Thoracic aorta (tissue), 2 donors: Measurements from ENCODE around the gene DENND6B. TPM values are rescaled to one million over a fixed set of nuclear protein-coding genes. Genes with fewer than 3 reads are reported as not detected.

ENCODE experiments used
- ATAC-seq: fragments of 150-250 bp; one replicate; pipeline ENCODE4 v1.8.0; 2017; ENCODE audit warnings: low read depth; ENCODE audit not compliant: insufficient number of reproducible peaks, low FRiP score
- DNase-seq: peaks from one replicate; pipeline ENCODE4 v3.0.0-alpha.2; 2020; ENCODE audit warnings: low spot score
- H3K27ac ChIP-seq, 2 donors: fragments of 200-600 bp; sonication (generic); 1 replicate in 1 of 2; 2 replicates in 1 of 2; pipeline ENCODE4 v1.5.1; 2016; ENCODE audit warnings: mild to moderate bottlenecking in 2 of 2, moderate library complexity in 2 of 2
- H3K27me3 ChIP-seq: fragments of 200-600 bp; sonication (generic); replicated peaks from 2 replicates; pipeline ENCODE4 v1.6.0; 2016; ENCODE audit warnings: mild to moderate bottlenecking; ENCODE audit not compliant: insufficient read depth
- H3K36me3 ChIP-seq: fragments of 200-600 bp; sonication (generic); one replicate; pipeline ENCODE4 v1.5.1; 2016
- H3K4me1 ChIP-seq, 2 donors: fragments of 200-600 bp; sonication (generic); 1 replicate in 1 of 2; 2 replicates in 1 of 2; pipeline versions ENCODE4 v1.5.1 to v1.6.0; 2016; ENCODE audit warnings: low read depth in 2 of 2, mild to moderate bottlenecking in 1 of 2; ENCODE audit not compliant: control insufficient read depth in 1 of 2
- H3K4me3 ChIP-seq: fragments of 200-600 bp; sonication (generic); 2 replicates; pipeline ENCODE4 v1.5.1; 2016; ENCODE audit warnings: mild to moderate bottlenecking
- H3K9me3 ChIP-seq: fragments of 200-600 bp; sonication (generic); 2 replicates; pipeline ENCODE4 v1.5.1; 2016
- CTCF ChIP-seq: fragments of 200-600 bp; sonication (generic); IDR thresholded peaks from one replicate; pipeline ENCODE4 v1.5.1; 2019; ENCODE audit warnings: antibody characterized with exemption
- total RNA-seq, 2 donors: library from RNA; depleted of rRNA; stranded (reverse); fragments of >200 nt; gene quantifications; one replicate each; pipeline versions ENCODE4 v1.1.0 to v1.2.3, GENCODE V29; 2016

DENND6B gene
- total RNA-seq, 2 donors from 2014 or later = 4.2 to 6.0 TPM

- ATAC-seq (no peak), DNase-seq (no peak)
- H3K27me3 ChIP-seq = no peaks in the 10 kb centered on the region
- no peak overlapping the region for H3K27ac ChIP-seq
- H3K9me3 ChIP-seq = no peaks in the 10 kb centered on the region
- no peak overlapping the region for H3K4me3 ChIP-seq
- H3K36me3 ChIP-seq = peaks cover 56% of the 10 kb centered on the region
- TF ChIP-seq CTCF = no peak
- H3K4me1 ChIP-seq = peaks cover 19 to 22% of the 10 kb centered on the region in 2 donors
Observed at GRCh38 chr22:50289151-50289941, 37.5 kb downstream of the DENND6B start.

- H3K4me1 ChIP-seq = peaks cover 5 to 6% of the 10 kb centered on the region in 2 donors
- H3K36me3 ChIP-seq = peaks cover 70% of the 10 kb centered on the region
- no peak overlapping the region for H3K27ac ChIP-seq
Observed at GRCh38 chr22:50287731-50288130, 39.1 kb downstream of the DENND6B start.

DNA sequence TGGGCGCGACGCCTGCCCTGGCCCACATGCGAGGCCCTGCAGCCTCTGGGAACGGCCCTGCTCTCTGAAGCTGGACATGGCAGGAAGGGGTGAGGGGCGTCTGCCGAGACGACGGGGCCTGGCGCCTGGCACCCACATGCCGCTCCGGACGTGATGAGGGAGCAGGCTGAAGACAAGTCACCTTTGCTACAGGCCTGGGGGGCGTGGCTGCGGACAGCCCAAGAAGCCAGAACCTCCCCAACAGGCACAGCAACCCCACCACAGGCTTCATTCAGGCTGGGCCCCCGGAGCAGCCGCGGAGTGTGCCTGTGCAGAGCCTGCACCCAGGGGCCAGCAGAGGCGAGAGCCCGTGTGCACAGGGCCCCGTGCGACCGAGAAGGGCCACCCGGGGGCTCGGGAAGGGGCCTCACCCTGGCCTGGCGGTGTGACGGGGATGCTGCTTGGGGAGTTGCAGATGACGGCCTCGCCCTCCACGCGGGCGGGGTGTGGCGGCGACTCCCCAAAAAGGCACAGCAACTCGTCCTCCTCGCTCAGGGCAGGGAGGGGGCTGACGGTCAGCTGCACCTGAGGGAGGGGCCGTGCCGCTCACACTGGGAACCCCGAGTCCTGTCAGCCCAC is 40.0 kb downstream of the DENND6B start:
- ATAC-seq (no peak), DNase-seq (no peak)
- H3K4me3 ChIP-seq = no peak overlapping the region
- H3K27ac ChIP-seq = no peak overlapping the region
- no peaks in the 10 kb centered on the region for H3K9me3 ChIP-seq
- H3K27me3 ChIP-seq = no peaks in the 10 kb centered on the region
- no peaks in the 10 kb centered on the region for H3K4me1 ChIP-seq
- peaks cover 79% of the 10 kb centered on the region for H3K36me3 ChIP-seq
- TF ChIP-seq CTCF = no peak

More at GRCh38 chr22:50287731-50288130, 39.1 kb downstream of the DENND6B start:
- no peak for TF ChIP-seq CTCF
- DNase-seq (no peak), ATAC-seq (no peak)
- no peaks in the 10 kb centered on the region for H3K9me3 ChIP-seq
- no peak overlapping the region for H3K4me3 ChIP-seq
- H3K27me3 ChIP-seq = no peaks in the 10 kb centered on the region

DNA sequence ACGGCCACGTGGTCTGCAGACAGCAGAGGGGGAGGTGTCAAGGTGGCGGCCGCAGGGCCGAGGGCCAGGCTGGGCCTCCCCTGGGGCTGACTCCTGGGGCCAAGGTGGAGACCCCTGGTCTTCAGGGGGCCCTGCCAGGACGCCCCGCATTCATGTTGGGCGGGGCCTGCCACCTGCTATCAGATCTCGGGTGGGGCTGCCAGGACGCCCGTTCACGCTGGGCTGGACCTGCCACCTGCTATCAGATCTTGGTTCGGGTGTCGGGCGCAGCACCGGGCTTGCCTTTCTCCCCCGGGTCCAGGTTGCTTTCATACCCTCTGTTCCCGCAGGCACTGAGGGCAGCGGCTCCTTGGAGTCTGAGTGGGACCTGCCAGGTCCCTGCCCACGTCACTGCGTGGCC is 40.5 kb downstream of the DENND6B start:
- DNase-seq (no peak), ATAC-seq (no peak)
- no peak for TF ChIP-seq CTCF
- no peaks in the 10 kb centered on the region for H3K9me3 ChIP-seq
- no peaks in the 10 kb centered on the region for H3K27me3 ChIP-seq
- peaks cover 84% of the 10 kb centered on the region for H3K36me3 ChIP-seq
- no peaks in the 10 kb centered on the region for H3K4me1 ChIP-seq
- no peak overlapping the region for H3K27ac ChIP-seq
- H3K4me3 ChIP-seq = no peak overlapping the region

DNA sequence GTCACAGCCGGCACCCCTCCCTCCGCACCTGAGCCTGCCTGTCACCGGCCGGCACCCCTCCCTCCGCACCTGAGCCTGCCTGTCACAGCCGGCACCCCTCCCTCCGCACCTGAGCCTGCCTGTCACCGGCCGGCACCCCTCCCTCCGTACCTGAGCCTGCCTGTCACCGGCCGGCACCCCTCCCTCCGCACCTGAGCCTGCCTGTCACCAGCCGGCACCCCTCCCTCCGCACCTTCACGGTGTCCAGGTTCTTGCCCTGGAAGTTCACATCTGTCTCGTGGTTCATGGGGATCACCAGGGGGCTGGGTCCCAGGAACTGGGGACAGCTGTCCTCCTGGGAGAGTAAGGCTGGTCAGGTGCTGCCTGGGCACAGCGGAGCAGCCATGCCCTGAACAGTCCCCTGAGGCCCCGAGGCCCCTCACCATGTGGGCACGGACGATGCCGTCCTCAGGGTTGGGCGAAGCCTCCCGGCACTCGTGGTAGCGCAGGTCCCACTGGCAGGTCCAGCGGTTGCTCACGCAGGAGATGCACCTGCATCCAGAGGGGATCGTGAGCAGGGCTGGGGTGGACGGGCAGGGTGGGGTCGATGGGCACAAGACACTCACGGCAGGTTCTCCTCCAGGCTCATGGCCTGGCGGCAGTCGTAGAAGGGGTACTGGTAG is 41.1 kb downstream of the DENND6B start:
- no peaks in the 10 kb centered on the region for H3K27me3 ChIP-seq
- no peak overlapping the region for H3K4me3 ChIP-seq
- no peaks in the 10 kb centered on the region for H3K9me3 ChIP-seq
- ATAC-seq = no peak
- H3K27ac ChIP-seq = no peak overlapping the region
- peaks cover 84% of the 10 kb centered on the region for H3K36me3 ChIP-seq
- no peak for DNase-seq
- no peaks in the 10 kb centered on the region for H3K4me1 ChIP-seq
- no peak for TF ChIP-seq CTCF
